GM18505 (cell line): ENCODE measurements around the gene KRT8.

ENCODE experiments used
- ATAC-seq: cut with Tn5 transposase; IDR thresholded peaks from one replicate; pipeline ENCODE4 v1.9.1; 2021; ENCODE audit not compliant: unreplicated experiment
- POLR2A ChIP-seq: IDR thresholded peaks from 4 replicates; pipeline ENCODE4 v1.6.1; 2011; ENCODE audit warnings: borderline replicate concordance; ENCODE audit not compliant: insufficient read depth, insufficient read length; ENCODE audit errors: extremely low read depth

KRT8 gene

GRCh38 chr12:52848661-52849255 is 56.1 kb downstream of the KRT8 start, which contains the start of gene KRT78:
Gene KRT78 (minus strand): TSS chr12:52848994. CDS start chr12:52848930, 64 bp downstream.
- ATAC-seq: no peak
- no peak for TF ChIP-seq POLR2A

GRCh38 chr12:52847335-52848102 is 57.4 kb downstream of the KRT8 start:
- no peak for TF ChIP-seq POLR2A
- ATAC-seq: no peak
